ENCODE data around the gene BDP1. TPM values are rescaled to one million over a fixed set of nuclear protein-coding genes. Genes with fewer than 3 reads are reported as not detected.
A peak's percentile ranks its signal among the peaks of the same experiment; 100 is the strongest.
"Not testable (repeated sequence)": the region's sequence is repeated elsewhere in the genome, so short reads cannot be mapped to it uniquely, and the experiment has no call there.

BDP1 gene, protein sequence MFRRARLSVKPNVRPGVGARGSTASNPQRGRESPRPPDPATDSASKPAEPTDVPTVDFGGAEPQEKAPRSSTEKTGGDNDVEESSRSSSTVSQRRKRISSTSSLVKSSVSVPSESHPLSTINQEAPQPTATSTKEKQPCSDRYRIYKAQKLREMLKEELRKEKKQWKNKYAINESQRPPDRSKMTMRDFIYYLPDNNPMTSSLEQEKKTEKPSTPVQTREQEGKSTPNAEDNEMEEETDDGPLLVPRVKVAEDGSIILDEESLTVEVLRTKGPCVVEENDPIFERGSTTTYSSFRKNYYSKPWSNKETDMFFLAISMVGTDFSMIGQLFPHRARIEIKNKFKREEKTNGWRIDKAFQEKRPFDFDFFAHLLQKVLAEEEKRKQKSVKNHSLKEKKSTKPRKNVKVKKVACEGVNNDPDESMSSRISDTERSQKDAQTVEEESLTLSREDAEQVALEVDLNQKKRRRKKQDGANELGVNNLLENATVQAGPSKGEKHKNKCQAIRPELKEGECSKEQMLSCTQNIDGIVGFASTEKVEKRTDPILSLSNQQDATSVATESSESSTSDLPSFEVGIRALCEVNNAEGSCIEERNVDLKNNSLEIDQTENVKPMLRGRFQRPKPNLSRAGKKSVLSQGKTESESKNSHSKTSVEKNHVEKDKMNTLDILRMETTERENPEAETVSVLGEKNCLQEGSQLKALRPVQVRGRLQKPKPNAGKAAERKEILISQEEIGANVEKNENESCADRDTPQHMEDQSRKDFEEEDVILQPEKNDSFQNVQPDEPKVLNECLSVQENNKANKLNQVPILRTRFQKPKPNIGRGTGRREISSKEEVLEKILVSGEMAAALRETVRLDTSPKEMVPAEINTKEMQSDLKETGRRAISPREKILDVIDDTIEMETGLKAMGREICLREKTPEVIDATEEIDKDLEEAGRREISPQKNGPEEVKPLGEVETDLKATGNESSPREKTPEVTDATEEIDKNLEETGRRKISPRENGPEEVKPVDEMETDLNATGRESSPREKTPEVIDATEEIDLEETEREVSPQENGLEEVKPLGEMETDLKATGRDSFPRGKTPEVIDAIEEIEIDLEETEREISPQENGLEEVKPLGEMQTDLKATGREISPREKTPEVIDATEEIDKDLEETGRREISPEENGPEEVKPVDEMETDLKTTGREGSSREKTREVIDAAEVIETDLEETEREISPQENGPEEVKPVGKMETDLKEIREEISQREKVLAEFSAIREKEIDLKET (N-terminal part only)
- 10 to 100 TPM; 13.1 to 18.6 TPM for total RNA-seq
- long read RNA-seq, partial matches to known transcripts: 7 of 8 reads
- long read RNA-seq, other reads (novel, unspliced or antisense): 1 of 8 reads

DNA sequence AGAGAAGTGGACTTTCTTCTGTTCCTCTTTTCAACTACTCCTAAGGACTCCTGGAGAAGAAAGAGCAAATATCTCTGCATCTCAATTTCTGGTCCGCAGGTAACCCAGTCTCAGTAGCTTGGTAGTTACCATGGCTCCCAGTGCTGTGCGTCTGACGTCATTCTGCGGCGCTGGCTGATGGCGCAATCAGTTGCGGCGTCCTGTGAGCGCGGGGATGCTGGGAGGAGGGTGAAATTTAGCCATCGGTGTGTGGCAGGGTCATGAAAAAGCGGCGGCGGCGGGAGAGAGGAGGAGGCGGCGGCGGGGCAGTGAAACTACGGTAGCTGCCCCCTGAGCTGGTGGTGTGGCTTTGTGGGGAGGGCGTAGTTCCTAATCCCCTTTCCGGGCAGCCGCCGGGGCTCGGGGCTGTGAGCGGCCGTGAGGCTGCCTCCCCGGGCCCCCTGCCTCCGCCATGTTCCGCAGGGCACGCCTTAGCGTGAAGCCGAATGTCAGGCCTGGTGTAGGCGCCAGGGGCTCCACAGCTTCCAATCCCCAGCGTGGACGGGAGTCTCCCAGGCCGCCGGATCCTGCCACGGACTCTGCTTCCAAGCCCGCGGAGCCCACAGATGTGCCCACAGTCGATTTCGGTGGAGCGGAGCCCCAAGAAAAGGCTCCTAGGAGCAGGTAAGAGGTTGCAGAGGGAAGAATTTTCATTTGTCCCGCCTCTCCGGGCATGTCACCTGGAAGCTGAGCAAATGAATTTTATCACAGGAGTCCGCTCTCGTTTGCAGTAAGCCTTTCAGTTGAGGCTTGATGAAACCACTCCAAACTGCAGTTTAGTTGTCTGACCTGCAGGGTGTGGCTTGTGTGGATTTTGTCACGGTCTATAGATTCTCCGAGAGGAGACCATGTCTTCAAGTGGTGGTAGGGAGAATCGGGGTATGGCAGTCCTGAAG is at the start of gene BDP1:
Gene BDP1 (plus strand): TSS at position 225 of the 935 bp plus-strand sequence. CDS start 227 bp downstream, at position 452.
- peak; percentile 96 for DNase-seq
- intact Hi-C loops (cut with DNase I): no loop called here
- ATAC-seq: peak; percentile 99

DNA sequence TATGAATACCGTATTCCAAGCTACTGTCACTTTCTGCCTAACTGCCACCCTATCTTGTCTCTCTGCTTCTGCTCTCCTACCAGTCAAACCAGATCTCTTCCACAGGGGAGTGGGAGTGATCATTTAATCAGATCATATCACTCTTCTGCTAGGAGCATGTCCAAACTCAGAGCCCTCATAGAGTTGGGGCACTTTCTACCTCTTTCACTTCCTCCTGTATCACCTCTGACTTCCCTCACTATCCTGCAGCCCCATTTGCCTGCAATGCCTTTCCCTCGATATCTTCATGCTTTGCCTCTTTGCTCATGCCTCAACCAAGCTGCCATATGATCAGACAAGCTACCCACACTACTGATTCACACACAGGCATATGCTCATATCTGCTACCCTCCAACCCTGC is 45.4 kb upstream of the BDP1 start:
- ATAC-seq; intact Hi-C loops (cut with DNase I); DNase-seq: not testable (repeated sequence)

DNA sequence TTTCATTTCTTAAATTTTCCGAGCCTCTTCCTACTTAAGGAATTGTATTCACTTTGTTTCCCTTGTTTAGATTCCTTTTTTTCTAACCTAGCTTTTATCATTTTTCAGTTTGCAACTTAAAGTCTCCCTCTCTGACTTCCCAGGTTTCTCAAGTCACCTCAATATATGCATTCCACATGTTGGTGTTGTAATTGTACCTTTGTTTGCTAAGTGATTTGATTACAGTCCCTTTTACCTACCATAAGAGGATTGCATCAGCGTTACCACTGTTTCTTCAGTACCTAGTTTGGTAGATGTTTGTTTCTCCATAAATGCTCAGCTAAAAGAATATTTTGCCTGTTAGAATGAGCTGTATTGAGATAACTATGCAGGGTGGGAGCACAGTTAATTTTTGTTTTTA is 39.8 kb upstream of the BDP1 start:
- DNase-seq; intact Hi-C loops (cut with DNase I); ATAC-seq: not testable (repeated sequence)

DNA sequence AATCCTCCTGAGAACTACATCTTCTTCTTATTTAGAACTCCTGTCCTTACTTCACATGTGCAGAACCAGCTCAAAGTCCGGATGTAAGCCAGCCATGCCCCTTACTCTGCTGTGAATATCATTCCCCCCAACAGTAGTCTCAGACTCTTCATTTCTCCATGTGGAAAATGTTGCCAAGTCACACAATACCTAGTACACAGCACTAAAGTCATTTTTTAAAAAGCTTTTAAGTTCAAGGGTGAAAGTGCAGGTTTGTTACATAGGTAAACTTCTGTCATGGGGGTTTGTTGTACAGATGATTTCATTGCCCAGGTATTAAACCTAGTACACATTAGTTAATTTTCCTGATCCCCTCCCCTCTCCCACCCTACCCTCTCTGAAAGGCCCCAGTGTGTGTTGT is 37.4 kb upstream of the BDP1 start:
- ATAC-seq; DNase-seq; intact Hi-C loops (cut with DNase I): not testable (repeated sequence)

DNA sequence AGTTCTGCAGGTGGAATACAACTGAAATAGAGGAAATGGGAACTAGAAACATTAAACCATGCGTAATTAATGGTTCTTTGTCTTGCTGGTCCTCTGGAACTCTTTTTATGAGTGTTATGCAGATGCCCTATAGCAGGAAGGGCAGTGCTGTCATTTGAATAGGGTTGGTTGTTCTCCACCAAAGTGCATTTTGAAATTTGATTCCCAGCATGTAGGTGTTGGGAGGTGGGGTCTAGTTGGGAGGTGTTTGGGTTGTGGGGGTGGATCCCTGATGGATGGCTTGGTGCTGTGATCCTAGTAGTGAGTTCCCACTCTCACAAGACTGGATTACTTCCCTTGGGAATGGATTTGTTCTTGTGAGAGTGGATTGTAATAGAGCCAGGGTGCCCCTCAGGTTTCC is 34.2 kb upstream of the BDP1 start:
- intact Hi-C loops (cut with DNase I); DNase-seq; ATAC-seq: not testable (repeated sequence)

DNA sequence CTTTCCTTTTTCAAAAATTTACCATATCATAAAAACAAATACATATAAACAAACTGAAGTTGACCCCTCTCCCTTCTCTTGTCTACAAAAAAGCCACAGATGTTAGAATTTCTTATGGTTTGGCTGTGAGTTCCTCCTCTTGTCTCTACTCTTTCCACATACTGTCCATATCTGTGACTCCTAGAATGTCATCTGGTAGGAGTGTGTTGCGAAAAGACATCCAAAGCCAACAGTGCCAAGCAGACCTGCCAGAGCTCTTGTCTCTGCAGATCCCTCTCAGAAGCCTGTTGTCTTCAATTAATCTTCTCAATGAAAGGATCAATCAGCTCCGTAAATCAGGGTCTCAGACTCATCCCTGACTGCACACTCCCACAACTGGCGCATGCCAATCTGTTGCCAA is 31.6 kb upstream of the BDP1 start:
- DNase-seq; ATAC-seq; intact Hi-C loops (cut with DNase I): not testable (repeated sequence)

DNA sequence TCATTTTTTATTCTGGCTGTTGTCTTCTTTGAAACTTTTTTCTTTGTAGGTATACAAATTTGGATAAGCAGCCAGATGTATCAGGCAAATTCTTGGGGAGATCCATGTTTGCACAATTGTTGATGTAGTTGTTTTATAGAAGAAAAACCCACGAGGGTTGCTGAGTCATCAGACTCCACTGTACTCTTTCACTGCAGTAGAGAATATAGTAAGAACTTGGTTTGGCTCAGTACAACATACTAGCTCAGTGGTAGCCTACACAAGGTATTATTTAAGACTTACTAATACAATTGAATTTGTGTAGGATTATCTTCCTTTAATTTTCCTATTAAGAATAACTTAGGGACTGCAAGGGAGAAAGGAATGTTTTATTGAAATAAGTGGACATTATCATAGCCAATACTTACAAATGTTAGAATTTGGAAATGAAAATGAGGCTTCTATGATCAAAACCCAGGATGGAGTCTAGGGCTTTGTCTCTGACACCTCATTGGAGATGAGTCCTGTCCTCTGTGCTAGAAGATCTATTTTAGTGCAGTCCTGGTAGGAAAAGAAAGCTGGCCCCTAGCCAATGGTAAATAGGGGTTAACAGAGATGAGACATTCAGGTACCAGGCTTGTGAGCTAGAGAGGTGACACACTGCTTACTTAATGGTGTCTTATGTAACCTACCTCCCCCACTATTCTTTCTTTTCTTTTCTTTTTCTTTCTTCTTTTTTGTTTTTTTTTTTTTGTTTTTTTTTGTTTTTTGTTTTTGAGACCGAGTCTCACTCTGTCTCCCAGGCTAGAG is 28.6 kb upstream of the BDP1 start:
- DNase-seq; ATAC-seq; intact Hi-C loops (cut with DNase I): not testable (repeated sequence)

DNA sequence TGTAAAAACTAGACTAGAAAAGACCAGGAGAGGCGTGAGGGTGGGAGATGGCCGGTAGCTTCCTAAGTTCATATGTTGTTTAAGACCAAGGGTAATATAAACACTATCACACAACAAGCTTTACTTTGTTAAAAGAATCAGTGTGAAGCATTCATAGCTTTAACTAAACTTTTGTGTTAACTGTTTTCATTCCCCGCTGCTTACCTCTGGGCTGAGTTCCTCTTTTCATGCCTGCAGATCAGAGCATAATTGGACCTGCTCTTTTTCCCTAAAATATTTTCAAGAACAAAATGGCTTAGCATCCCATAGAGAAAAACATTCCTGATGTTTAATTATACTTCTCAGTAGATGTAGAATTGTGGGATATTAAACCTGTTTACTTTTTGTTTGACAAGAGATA is 23.0 kb upstream of the BDP1 start:
- intact Hi-C loops (cut with DNase I); ATAC-seq; DNase-seq: not testable (repeated sequence)

DNA sequence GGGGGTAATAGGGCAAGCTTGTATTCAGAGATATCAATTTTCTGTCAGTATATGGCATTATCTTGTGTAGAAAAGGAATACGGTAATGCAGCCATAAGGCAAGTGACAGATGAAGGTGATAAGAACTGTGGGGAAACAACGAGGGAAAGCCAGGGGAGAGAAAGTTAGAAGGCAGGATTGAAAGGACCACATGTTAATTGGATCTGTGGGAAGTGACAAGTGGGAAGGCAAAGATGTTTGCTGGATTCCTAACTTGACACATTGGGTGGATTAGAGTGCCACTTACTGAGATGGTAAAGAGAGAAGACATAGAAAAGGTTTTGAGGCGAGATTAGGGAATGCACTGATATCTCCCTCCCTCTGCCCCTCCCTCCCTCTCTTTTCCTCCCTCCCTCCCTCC is 20.6 kb upstream of the BDP1 start:
- DNase-seq; ATAC-seq; intact Hi-C loops (cut with DNase I): not testable (repeated sequence)

DNA sequence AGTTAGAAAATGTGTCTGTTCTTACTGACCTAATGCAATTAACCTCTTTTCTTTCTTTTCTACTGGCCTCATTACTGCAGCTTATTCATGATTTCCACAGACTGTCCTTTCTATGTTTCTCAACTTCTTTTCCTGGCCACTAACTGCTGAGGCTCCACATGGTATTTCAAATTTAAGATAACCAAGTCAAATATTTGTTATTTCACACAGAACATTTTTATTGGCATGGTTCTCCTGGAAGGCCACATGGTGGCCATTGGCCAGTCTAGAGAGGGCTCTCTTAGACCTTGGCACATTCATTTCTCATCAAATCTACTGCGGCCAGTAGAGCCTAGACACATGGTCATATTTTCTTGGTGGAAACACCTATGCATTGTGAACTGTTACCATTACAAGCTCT is 13.9 kb upstream of the BDP1 start:
- ATAC-seq; intact Hi-C loops (cut with DNase I); DNase-seq: not testable (repeated sequence)

DNA sequence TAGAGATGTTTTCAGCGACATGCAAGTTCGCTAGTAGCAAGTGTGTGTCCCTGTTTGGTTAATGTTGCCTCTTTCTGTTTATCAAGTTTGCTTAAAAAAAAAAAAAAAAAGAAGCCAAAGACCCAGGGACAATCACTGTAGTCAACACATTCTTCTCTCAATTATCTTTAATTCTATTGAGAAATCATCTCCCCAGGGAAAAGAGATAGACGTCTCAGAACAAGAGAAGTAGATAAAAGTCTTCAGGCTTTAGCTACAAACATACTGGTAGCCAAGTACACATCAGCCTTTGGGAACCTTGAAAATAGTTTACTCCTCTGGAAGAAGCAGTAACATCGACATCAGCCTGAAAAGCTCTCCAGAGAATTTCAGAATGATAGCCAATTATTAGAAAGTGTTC is 11.6 kb upstream of the BDP1 start:
- ATAC-seq, DNase-seq: not testable (repeated sequence)

DNA sequence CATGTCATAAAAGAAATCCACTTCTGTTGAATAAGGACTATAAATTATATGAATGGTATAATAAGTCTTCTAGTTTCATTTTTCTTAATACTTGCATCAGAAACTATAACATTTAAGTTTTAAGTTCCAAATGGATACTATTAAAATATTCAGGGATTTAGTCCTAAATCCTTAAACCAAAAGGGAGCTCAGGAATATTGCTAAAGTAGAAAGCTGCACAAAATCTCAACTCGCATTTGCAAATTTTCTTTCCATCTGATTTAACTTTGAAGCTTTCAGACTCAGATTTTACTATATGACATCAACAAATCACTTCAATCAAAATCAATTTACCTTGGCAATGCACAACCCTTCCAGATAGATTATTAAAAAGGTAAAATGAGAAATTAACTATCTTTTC is 10.4 kb upstream of the BDP1 start:
- intact Hi-C loops (cut with DNase I); DNase-seq; ATAC-seq: not testable (repeated sequence)

More for the DNA sequence above, 11.6 kb upstream of the BDP1 start:
- intact Hi-C loops (cut with DNase I): not testable (repeated sequence)

DNA sequence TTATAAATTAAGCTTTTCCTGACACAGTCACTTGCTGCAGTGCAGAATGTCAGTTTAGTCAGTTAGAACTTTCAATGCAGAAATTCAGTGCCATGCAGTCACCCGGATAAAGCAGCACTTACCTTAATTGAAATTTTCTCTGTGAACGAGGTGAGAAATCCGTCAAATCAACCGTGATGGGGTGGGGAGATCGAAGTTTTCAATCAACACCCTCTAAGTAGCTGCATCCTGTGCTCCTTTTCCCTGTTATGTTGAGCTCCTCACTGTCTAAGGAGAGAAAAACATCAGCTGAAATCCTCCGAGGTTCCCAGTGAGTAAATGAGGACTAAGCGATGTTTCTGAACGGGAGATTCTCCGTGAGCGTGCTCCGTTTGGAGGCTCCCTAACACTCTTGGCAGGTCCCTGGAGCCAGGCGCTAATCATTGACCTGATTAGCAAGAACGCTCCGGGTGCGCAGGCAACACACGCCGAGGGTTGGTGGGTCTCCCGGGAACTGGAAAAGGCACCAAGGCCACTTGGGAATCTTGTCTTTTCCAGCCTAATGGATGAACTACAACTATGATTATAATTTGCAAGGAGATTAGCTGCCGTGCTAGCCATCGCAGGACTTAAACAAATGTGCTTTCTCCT is 9.8 kb upstream of the BDP1 start:
- peak in 1 of 2 donors; percentile 54 for ATAC-seq
- intact Hi-C loops (cut with DNase I); DNase-seq: not testable (repeated sequence)

DNA sequence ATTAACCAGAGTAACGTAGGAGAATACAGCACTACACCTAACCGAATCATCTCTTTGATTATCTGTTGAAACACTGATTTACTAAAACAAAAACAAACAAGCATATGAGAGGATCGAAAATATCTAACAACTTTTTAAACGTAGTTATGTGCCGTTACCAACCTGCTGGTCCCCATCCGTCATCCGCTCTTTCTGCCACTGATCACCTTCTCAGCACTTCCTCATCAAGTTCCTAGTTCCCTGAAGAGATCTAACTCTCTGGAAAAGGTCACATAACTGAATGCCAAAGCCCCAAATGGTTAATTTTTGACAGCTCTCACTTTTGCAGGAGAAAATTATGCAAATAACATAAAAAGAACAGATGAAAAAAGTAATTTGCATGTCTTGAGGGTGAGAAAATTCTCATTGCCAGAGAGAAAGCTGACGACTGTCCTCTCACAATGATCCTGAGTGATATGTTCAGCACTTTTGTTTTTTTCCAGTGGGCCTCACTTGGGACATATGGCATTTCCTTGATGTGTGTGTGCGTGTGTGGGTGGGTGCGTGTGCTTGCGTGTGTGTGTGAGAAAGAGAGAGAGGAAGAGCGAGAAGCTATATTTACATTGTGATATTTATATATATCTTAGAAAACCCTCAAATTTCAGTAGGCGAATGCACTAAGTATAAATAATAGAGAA is 8.8 kb upstream of the BDP1 start:
- ATAC-seq; intact Hi-C loops (cut with DNase I); DNase-seq: not testable (repeated sequence)

DNA sequence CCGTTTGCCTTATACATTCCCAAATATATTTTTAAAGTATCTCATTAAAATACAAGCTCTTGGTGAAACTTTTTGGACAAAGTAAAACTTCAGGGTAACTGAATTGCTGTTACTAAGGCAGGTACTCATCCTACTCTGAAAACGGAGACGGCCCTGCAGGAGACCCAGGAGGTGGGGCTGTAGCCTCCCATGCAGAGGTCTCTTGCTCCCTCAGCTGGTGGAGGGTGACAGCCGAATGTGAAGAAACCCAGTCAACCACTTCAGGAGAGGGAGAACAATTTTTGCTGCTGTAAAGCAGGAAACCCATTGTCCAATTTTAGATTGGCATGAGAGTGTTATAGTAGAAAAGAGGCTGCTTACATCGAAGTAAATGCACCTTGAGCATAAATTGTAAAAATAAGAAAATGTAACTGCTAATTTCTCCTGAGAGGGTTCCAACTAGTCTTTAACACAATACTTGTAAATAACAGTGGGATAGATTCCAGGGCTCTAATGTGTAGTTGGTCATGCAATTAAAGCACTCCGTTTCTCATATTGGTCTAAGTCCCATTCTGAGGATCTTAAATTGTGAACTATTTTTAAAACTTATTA is 8.1 kb upstream of the BDP1 start:
- peak; percentile 29 for DNase-seq
- ATAC-seq: peak; percentile 89 to 98
- intact Hi-C loops (cut with DNase I): not testable (repeated sequence)

Data from left cardiac atrium (tissue), 4 donors.